Vagina (tissue), 2 donors: Measurements from ENCODE around the gene TUBGCP5. TPM values are rescaled to one million over a fixed set of nuclear protein-coding genes. Genes with fewer than 3 reads are reported as not detected.
A peak's percentile ranks its signal among the peaks of the same experiment; 100 is the strongest.

Experiments
- DNase-seq, 2 donors: peaks; one replicate each; pipeline ENCODE4 v3.0.0-alpha.2; 2017; ENCODE audit errors: extremely low spot score in 2 of 2
- H3K27ac ChIP-seq: fragments of 200-600 bp; sonication (generic); one replicate; pipeline ENCODE4 v1.5.1; 2019
- H3K27me3 ChIP-seq: fragments of 200-600 bp; sonication (generic); one replicate; pipeline ENCODE4 v1.5.1; 2019
- H3K36me3 ChIP-seq, 2 donors: fragments of 200-600 bp; sonication (generic); one replicate each; pipeline ENCODE4 v1.5.1; 2017 to 2019
- H3K4me1 ChIP-seq: fragments of 200-600 bp; sonication (generic); one replicate; pipeline ENCODE4 v1.5.1; 2019
- H3K4me3 ChIP-seq, 2 donors: fragments of 200-600 bp; sonication (generic); 1 replicate in 1 of 2; 2 replicates in 1 of 2; pipeline ENCODE4 v1.5.1; 2016 to 2019
- H3K9me3 ChIP-seq: fragments of 200-600 bp; sonication (generic); one replicate; pipeline ENCODE4 v1.5.1; 2019
- POLR2A ChIP-seq, 2 donors: fragments of 450-650 bp; IDR thresholded peaks; one replicate each; pipeline ENCODE4 v1.6.1; 2017; ENCODE audit warnings: antibody characterized with exemption in 2 of 2, mild to moderate bottlenecking in 2 of 2, moderate library complexity in 2 of 2
- POLR2AphosphoS5 ChIP-seq, 2 donors: sonication (generic); formaldehyde crosslinking; IDR thresholded peaks; one replicate each; pipeline ENCODE4 v1.9.0; 2017; ENCODE audit warnings: antibody characterized with exemption in 2 of 2, mild to moderate bottlenecking in 2 of 2, low read depth in 1 of 2; ENCODE audit not compliant: insufficient read depth in 1 of 2
- intact Hi-C: fragments of 100-400 bp; cut with DNase I; formaldehyde crosslinking; loops from one replicate; pipeline ENCODE4 v1.15.1; 2023
- total RNA-seq: library from RNA; depleted of rRNA; stranded (reverse); fragments of >200 nt; gene quantifications from one replicate; pipeline ENCODE4 v1.2.3, GENCODE V29; 2016
- TF ChIP-seq, protein P1 (sequence below), 3 experiments: fragments of 450-650 bp in 2 of 3; fragments of 200-600 bp in 1 of 3; sonication (generic) in 1 of 3; IDR thresholded peaks; one replicate each; pipeline ENCODE4 v1.5.1; 2017 to 2019; ENCODE audit warnings: antibody characterized with exemption in 3 of 3, mild to moderate bottlenecking in 2 of 3, moderate library complexity in 2 of 3

TUBGCP5 gene
- total RNA-seq, 1 donor from 2014 or later, result 11.3 TPM

DNA sequence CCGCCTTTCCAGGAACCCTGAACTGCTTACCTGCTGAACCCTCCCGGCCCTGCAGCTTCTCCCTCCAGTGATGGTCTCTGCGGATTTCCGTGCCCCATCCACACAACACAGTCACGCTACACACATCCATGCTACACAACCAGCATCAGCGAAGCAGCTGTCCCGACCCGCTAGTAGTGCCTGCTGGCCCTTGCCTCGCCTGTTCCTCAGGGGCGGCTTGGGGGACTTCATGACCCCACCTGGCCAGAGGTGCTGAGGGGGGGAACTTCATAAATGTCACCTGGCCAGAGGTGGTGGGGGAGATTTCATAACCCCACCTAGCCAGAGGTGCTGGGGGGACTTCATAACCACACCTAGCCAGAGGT, 530 bp upstream of the TUBGCP5 start:
- TF ChIP-seq POLR2A (IDR thresholded peaks at IDR 0.05) (no peak), POLR2AphosphoS5 (IDR thresholded peaks at IDR 0.05; ENCODE audit: insufficient read depth in 1 of 2, low read depth in 1 of 2) (no peak)
- TF ChIP-seq, protein P1, sequence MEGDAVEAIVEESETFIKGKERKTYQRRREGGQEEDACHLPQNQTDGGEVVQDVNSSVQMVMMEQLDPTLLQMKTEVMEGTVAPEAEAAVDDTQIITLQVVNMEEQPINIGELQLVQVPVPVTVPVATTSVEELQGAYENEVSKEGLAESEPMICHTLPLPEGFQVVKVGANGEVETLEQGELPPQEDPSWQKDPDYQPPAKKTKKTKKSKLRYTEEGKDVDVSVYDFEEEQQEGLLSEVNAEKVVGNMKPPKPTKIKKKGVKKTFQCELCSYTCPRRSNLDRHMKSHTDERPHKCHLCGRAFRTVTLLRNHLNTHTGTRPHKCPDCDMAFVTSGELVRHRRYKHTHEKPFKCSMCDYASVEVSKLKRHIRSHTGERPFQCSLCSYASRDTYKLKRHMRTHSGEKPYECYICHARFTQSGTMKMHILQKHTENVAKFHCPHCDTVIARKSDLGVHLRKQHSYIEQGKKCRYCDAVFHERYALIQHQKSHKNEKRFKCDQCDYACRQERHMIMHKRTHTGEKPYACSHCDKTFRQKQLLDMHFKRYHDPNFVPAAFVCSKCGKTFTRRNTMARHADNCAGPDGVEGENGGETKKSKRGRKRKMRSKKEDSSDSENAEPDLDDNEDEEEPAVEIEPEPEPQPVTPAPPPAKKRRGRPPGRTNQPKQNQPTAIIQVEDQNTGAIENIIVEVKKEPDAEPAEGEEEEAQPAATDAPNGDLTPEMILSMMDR (IDR thresholded peaks at IDR 0.05), result no peak
- intact Hi-C loops, result no loop called here
- H3K36me3 ChIP-seq, result no peaks in the 10 kb centered on the region
- H3K9me3 ChIP-seq, result no peaks in the 10 kb centered on the region
- H3K27me3 ChIP-seq, result no peaks in the 10 kb centered on the region
- H3K4me1 ChIP-seq, result peaks cover 20% of the 10 kb centered on the region
- no peak for DNase-seq
- peak overlapping the region; percentile 64 to 88 for H3K4me3 ChIP-seq
- H3K27ac ChIP-seq, result peak overlapping the region; percentile 42

DNA sequence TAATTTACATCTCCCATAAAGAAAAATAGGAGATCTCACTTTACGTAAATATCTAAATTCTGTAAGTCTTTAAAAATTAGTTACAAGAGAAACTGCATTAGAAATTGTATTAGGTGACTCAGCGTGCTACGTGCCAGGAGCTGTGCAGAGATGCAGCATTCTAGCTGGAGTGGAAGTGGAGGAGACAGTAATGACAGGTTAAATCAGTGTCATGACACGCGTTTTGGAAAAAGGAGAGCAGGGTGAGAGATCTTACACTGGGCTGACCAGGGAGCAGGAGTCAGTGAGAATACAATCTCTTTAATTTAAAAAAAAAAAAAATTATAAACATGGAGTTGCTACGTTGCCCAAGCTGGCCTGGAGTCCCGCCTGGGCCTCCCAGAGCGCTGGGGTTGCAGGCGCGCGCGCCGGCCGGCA, 635 bp downstream of the TUBGCP5 start:
- intact Hi-C loops, result no loop called here
- Histone ChIP-seq H3K27me3 (no peaks in the 10 kb centered on the region), H3K9me3 (no peaks in the 10 kb centered on the region), H3K27ac (peak overlapping the region; percentile 42), H3K4me3 (peak overlapping the region; percentile 64 to 88), H3K36me3 (peaks cover 0 to 11% of the 10 kb centered on the region in 2 donors), H3K4me1 (peaks cover 20% of the 10 kb centered on the region)
- DNase-seq, result no peak
- no peak for TF ChIP-seq POLR2AphosphoS5 (IDR thresholded peaks at IDR 0.05; ENCODE audit: insufficient read depth in 1 of 2, low read depth in 1 of 2)
- TF ChIP-seq, protein P1 (IDR thresholded peaks at IDR 0.05), result no peak
- no peak for TF ChIP-seq POLR2A (IDR thresholded peaks at IDR 0.05)

DNA sequence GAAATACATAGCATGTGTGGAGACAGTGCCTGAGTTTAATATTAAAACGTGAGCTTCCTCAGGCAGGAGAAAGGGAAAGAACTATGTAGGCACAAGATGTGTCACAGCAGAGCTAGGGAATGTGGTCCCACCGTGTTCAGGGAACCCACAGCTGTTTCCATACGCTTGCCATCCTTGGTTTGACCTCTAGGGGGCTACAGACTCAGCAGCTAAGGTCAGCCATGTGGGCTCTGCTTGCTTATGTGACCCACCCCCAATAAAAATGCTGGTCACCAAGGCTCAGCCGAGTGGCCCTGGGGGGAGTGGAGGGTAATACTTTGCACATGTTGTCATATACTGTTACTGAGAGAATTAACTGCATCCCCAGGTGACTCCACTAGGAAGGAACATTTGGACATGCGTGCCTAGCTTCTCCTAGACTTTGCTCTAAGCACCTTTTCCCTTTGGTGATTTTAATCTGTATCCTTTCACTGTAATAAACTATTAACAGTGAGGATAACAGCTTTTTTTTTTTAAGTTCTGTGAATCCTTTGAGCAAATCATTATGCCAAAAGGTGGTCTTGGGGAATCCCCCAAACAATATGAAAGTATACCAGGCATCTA, 3.3 kb downstream of the TUBGCP5 start:
- Histone ChIP-seq H3K4me3 (no peak overlapping the region), H3K9me3 (no peaks in the 10 kb centered on the region), H3K4me1 (peaks cover 20% of the 10 kb centered on the region), H3K27me3 (no peaks in the 10 kb centered on the region), H3K36me3 (peaks cover 0 to 28% of the 10 kb centered on the region in 2 donors), H3K27ac (no peak overlapping the region)
- TF ChIP-seq POLR2AphosphoS5 (IDR thresholded peaks at IDR 0.05; ENCODE audit: insufficient read depth in 1 of 2, low read depth in 1 of 2), result no peak
- TF ChIP-seq POLR2A (IDR thresholded peaks at IDR 0.05), result no peak
- TF ChIP-seq, protein P1 (IDR thresholded peaks at IDR 0.05), result peak in 1 of 3 experiments; percentile 37
- intact Hi-C loops, result no loop called here
- no peak for DNase-seq

- intact Hi-C loops, result no loop called here
- peaks cover 15% of the 10 kb centered on the region for H3K4me1 ChIP-seq
- H3K27me3 ChIP-seq, result no peaks in the 10 kb centered on the region
- H3K36me3 ChIP-seq, result peaks cover 0 to 49% of the 10 kb centered on the region in 2 donors
- H3K27ac ChIP-seq, result no peak overlapping the region
- DNase-seq, result no peak
- TF ChIP-seq, protein P1 (IDR thresholded peaks at IDR 0.05), result no peak
- no peak for TF ChIP-seq POLR2AphosphoS5 (IDR thresholded peaks at IDR 0.05; ENCODE audit: insufficient read depth in 1 of 2, low read depth in 1 of 2)
- TF ChIP-seq POLR2A (IDR thresholded peaks at IDR 0.05), result no peak
- H3K9me3 ChIP-seq, result no peaks in the 10 kb centered on the region
- H3K4me3 ChIP-seq, result no peak overlapping the region
These were observed 5.4 kb downstream of the TUBGCP5 start for GRCh38 chr15:23033979-23034378.

DNA sequence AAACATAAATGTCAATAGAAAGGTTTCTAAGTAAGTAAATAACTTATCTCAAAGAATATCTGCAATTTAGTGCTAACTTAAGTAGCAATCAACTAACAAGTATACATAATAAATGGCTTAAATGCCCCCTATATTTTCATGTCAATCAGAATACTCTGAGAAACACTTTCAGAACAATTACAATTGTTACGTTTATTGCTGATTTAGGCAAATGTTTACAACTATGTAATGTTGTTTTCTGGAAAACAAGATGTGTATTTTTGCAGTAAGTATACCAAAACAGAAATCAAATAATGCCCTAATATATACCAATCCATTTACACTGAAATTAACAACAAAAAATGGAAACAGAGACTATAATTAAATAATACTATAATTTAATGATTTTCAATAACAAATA, 13.2 kb downstream of the TUBGCP5 start:
- H3K9me3 ChIP-seq, result no peaks in the 10 kb centered on the region
- intact Hi-C loops, result no loop called here
- peaks cover 0 to 85% of the 10 kb centered on the region in 2 donors for H3K36me3 ChIP-seq
- H3K4me3 ChIP-seq, result no peak overlapping the region
- no peak for TF ChIP-seq POLR2AphosphoS5 (IDR thresholded peaks at IDR 0.05; ENCODE audit: insufficient read depth in 1 of 2, low read depth in 1 of 2)
- no peak for TF ChIP-seq POLR2A (IDR thresholded peaks at IDR 0.05)
- TF ChIP-seq, protein P1 (IDR thresholded peaks at IDR 0.05), result no peak
- no peaks in the 10 kb centered on the region for H3K27me3 ChIP-seq
- no peaks in the 10 kb centered on the region for H3K4me1 ChIP-seq
- no peak overlapping the region for H3K27ac ChIP-seq
- no peak for DNase-seq
